GM21786 (cell line): ENCODE data around the gene NEU1.
"Not testable (repeated sequence)": the region's sequence is repeated elsewhere in the genome, so short reads cannot be mapped to it uniquely, and the experiment has no call there.

ENCODE experiments used
- ATAC-seq: cut with Tn5 transposase; IDR thresholded peaks from one replicate; pipeline ENCODE4 v1.9.1; 2021; ENCODE audit not compliant: unreplicated experiment

NEU1 gene

DNA sequence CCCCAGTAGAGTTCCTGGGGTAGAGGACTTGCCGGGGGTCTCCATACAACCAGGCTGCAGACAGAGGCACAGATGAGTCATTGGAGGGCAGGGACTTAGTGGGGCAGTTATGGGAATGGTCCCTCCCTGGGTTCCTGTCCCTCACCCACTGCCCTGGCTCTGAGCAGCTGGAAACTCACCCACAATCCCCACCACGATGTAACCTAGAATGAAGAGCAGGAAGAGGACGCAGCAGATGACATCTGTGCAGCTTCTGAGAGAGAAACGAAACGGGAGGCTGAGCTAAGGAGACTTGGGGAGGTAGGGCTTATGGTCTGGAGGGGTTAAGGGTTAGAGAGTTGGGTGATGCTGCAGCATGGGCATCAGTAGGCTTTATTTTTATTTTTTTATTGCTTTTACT, 13.3 kb upstream of the NEU1 start:
- no peak for ATAC-seq

DNA sequence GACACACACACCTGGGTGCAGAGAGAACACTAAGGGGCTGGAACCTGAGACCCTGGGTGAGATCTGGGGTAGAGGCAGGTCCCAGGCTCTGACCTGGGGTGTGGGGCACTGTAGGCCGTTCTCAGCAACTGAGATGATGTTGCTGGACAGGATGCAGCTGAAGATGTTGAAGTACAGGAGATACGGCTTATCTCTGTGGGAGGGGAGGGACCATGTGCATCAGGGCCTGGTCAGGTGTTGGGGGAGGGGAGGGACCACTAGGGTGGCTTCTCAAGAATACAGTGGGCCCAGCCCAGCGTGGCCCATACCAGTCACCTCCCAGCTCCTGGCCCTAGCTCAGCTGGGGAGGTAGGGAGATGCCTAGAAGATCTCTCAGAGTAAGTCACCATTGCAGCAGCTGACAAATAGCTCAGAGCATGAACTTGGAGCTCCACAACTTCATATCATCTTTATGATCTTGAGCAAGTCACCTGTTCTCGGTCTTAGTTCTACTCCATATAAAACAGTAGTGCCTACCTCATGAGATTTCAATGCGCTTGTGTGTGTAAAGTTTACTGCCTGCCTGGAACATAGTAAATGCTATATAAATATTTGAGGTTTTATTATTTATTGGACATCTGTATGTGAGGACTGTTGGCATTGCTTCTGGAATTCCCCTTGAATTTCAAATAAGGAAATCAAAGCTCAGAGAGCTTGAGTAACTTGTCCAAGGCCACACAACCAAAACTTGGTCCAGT, 12.4 kb upstream of the NEU1 start:
- ATAC-seq, result no peak

DNA sequence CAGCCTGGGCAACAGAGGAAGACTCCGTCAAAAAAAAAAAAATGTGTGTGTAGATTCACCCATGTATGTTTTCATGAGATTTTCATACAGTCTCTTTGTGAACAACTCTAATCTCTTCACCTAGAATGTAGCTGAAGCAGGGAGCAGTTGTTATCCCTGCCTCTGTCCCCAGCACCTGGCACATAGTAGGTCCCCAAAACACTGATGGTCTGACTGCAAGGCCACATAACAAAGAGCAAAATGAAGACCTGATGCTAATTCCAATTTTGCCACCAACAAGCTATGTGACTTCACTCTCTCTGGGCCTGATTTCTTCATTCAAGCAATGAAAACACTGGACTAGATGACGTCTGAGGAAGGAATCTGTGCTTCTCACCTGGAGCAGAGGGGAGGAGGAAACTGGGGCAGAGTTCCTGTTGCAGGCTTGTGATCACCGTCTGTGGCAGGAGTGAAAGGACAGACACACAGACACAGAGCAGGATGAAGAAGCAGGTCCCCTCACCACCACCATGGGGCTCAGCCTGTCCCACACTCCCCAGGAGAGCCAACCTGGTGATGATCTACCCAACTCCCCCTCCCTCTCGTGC, 11.6 kb upstream of the NEU1 start:
- no peak for ATAC-seq

DNA sequence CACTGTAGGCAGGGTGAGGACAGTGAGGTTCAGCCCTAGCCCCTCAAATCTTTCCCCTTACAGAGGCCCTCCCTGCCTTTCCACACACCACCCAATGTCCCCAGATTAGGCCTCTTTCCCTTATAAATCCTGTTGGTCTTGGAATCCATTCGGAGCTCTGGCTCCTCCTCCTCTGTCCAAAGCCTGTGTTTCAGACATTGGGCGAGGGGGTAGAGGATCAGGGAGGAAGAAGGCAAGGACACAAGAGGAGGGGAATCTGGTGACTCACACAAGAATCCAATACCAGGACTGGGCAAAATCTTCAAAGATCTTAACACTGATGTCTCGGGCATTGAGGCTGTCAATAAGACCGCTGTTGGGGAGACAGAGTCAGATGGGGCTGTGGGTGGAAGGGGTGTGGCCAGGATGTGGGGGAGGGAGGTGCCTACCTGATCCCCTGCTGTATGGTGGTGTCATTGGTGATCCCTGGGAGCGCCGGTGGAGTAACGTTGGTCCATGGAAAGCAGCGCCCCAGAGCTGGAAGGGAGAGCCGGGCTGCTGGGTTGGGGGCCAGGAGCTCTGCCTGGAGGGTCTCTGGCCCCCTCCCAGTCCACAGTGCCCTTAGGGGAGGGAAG, 8.5 kb upstream of the NEU1 start:
- ATAC-seq, result no peak

DNA sequence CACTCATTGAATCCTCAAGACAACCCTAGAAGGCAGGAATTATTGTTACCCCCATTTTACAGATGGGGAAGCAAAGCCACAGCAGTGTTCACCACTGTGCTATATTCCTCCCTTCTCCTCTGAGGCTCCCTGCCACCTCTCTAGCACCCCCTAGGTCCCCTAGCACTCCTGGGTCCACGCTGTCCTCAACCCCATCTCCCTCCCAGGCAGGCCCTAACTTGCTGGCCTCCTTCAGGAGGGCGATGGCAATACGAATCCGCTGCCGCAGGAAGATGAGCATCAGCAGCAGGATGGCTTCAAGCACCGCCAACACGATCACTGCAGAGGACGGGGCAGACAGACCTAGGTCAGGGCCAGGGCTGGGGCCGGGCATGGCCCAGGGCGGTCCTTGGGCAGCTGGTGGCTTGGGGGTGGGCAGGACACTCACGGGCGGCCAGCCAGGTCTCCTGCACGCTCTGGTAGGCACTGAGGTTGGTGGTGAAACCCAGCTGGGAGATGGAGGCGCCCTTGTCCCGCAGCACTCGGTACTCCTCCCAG, 7.8 kb upstream of the NEU1 start:
- ATAC-seq, result no peak

DNA sequence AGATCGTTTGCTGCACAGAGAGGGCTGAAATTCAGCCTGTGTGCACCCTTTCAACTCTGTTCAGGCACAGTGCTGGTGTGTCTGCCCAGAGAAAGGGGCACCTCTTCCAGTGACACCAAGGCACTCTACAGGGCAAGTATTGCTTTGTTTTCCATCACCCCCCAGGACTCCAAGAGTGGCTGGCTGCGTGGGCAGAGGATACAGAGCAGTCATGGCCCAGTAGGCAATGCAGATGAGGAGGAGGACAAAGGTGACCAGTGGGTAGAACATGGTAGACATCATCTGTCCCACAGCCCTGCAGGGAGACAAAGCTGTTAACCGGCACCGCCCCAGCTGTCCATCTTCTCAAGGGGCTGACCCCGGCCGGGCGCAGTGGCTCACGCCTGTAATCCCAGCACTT, 6.7 kb upstream of the NEU1 start:
- ATAC-seq, result no peak

DNA sequence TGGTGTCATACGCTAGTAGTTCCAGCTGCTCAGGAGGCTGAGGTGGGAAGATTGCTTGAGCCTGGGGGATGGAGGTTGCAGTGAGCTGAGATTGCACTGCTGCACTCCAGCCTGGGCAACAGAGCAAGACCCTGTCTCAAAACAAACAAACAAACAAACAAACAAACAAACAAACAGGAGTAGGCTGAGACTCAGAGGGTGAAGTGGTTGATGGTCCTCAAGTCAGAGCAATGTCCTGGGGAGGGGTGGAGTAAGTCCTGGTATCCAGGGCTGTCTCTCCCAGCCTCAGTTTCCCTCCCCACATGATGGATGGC, 6.0 kb upstream of the NEU1 start:
- ATAC-seq, result not testable (repeated sequence)

DNA sequence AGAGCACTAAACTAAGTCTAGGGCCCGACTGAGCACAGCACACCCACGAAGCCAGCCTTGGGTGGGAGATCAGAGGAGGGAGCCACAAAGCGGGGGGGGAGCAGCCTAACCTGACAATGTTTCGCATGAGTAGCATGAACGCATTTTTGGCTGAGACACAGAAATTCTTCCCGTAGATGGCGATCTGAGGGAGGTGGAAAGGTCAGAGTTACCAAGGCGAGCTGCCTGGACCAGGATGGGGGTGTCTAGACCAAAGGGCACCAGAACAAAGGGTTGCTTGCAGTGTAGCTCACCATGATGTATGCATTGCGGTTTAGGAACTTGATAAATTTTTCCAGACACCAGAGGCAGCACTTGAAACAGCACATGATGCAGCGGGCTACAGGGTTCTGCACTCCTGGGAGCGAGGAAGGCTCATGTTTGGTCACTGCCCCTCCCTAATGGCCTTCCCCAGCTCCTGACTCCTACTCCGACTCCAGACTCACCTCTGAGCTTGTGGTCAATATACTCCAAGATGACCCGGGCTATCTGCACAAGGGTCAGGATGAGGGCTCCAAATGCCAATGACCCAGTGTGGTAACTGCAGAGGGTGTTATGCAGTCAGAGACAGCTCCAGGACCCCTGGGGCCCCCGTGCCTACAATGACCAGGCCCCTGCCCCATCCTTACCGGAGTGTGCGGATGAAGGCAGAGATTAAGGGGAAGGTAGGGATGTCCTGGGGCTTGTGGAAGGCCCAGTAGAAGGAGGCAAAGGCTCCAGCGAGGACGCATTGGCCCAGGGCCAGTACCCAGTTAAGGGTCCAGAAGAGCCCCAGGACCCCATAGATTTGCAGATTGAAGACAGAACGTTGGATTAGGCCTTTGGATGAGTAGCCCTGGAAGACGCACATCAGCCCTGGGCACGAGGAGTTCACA, 2.8 kb upstream of the NEU1 start:
- no peak for ATAC-seq

DNA sequence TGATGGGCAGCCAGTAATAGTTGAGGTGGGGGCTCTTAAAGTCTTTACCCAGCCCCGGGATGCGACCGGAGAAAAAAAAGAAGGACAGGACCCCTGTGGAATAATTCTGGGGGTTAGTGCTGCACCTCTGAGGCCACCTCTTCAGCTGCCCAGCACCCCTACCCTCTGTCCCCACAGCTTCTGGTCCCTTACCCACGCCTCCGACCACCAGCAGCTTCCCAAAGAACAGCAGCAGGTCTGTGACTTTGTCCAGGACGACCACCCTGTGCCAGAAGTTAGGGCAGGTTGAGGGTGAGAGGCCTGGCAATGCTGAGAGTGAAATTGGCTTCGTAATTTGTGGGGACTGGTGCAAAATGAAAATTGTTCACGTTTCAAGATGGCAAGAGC, 2.2 kb upstream of the NEU1 start:
- ATAC-seq, result no peak

DNA sequence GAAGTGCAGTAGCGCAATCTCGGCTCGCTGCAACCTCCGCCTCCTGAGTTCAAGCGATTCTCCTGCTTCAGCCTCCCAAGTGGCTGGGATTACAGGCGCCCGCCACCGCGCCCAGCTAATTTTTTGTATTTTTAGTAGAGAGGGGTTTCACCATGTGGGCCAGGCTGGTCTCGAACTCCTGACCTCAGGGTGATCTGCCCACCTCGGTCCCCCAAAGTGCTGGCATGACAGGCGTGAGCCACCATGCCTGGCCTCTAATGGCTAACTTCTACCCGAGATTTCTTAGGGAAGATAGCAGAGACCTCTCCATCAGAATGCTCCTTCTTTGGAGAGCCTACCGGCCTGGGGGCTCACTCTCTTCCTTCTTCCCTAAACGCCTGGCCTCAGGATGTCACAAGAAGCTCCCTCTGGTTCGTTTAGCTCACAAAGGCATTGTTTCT, 1.5 kb upstream of the NEU1 start:
- ATAC-seq, result not testable (repeated sequence)

DNA sequence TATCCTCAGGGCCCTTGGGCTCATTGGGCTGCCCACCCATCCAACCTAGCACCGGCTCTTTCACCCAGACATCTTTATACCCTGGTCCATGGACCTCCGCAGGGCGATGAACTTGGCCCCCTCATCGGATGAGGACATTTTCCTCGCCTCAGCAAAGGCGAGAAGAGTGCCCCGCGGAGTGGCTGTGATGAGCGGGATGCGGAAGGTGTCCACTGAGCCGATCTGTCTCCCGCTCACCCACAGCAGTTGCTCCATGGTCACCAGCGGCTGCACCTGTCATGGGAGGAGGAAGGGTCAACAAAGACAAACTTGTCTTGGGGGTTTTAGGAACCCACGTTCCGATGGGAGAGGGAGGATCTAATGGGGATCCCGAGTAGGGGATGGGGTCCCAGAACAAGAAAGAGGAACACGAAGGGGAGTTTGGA, 690 bp downstream of the NEU1 start:
- no peak for ATAC-seq

DNA sequence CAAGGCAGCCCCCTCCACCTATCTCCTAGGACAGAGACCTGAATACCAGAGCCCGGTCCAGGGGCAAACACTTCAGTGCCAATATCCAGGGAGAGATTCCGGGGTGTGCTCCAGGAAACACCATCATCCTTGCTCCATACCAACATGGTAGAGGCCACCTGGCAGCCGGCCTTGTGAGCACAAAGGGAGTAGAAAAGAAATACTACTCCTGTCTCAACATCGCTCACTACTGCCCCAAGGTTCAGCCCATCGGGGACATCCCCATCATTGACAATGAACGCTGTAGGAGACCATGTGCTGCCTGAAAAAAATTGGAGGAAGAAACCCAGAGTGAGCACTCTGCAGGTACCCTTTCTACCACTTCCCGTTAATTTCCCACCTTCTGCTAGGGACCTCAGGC, 1.5 kb downstream of the NEU1 start:
- ATAC-seq, result no peak

DNA sequence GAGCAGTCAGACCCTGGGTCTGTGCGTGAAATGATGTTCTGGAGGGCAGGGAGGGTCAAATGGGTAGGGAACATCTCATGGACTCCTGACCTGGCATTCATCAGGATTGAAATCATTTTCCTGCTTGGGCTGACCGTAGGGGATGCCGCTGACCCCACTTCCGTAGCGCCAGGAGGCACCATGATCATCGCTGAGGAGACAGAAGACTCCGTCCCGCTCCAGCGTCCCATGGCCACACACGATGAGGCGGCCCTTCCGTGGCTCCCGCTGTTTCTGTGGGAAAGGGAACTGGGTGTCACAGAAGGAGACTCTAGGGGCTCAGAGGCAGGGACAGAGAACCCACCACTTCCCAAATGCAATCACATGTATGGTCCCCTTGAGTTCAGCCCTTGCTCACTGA, 2.3 kb downstream of the NEU1 start:
- ATAC-seq, result no peak

DNA sequence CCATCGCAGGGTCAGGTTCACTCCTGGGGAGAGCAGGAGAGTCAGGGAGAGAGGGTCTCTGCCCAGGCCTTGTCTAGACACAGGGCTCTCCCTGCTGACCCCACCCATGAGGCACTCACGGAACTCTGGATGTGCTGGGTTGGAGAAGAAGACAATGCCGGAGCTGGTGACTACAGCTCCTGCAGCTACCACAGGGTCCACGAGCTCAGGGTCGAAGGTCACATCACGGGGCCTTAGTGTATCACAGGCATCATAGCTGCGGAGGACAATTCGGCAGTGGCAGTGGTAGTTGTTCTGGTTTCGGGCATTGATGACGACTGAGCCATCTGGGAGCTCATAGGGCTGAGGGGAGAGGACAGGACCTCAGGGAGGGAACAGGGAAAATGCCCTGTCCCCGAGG, 2.7 kb downstream of the NEU1 start:
- no peak for ATAC-seq

DNA sequence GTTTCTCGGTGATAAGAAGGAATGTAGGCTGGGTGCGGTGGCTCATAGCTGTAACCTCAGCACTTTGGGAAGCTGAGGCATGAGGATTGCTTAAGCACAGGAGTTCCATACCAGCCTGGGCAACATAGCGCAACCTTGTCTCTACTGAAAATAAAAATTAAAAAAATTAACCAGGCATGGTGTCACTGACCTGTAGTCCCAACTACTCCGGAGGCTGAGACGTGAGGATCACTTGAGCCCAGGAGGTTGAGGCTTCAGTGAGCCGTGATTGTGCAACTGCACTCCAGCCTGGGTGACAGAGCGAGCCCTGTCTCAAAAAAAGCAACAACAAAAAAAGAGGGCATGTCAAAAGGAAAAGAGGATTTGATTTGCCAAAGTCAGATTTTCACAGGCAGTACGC, 3.9 kb downstream of the NEU1 start:
- ATAC-seq, result no peak

DNA sequence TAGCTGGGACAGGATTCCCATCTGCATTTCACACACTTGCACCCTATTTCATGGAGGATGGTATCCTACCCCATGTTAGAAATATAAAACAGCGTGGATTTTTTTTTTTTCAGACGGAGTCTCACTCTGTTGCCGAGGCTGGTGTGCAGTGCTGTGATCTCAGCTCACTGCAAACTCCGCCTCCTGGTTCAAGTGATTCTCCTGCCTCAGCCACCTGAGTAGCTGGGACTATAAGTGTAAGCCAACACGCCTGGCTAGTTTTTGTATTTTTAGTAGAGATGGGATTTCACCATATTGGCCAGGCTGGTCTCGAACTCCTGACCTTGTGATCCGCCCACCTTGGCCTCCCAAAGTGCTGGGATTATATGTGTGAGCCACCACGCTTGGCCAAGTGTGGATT, 4.8 kb downstream of the NEU1 start:
- not testable (repeated sequence) for ATAC-seq

DNA sequence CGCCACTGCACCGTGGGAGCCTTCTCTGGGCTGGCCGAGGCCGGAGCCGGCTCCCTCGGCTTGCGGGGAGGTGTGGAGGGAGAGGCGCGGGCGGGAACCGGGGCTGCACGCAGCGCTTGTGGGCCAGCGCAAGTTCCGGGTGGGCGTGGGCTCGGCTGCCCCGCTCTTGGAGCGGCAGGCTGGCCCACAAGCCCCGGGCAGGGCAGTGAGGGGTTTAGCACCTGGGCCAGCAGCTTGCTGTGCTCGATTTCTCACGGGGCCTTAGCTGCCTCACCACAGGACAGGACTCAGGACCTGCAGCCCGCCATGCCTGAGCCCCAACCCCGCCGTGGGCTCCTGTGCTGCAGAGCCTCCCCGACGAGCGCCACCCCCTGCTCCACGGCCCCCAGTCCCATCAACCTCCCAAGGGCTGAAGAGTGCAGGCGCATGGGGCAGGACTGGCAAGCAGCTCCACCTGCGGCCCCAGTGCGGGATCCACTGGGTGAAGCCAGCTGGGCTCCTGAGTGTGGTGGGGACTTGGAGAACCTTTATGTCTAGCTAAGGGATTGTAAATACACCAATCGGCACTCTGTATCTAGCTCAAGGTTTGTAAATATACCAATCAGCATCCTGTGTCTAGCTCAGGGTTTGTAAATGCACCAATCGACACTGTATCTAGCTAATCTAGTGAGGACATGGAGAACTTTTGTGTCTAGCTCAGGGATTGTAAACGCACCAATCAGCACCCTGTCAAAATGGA, 10.5 kb downstream of the NEU1 start:
- ATAC-seq, result not testable (repeated sequence)

DNA sequence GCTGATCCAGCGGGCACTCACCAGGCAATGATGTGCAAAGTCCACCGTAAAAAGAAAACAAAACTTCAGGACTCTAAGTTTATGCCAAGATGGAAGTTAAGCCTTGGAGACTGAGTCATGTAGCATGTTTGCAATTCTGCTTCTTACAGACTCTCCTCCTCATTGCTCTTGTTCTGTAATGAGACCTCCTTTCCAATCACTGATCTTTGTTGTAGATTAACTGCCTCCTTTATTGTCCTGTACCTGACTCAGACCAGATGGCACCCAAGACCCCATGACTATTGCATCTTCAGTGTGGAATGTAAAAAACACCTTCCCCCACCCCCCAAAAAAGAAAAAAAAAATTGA, 11.2 kb downstream of the NEU1 start:
- no peak for ATAC-seq

DNA sequence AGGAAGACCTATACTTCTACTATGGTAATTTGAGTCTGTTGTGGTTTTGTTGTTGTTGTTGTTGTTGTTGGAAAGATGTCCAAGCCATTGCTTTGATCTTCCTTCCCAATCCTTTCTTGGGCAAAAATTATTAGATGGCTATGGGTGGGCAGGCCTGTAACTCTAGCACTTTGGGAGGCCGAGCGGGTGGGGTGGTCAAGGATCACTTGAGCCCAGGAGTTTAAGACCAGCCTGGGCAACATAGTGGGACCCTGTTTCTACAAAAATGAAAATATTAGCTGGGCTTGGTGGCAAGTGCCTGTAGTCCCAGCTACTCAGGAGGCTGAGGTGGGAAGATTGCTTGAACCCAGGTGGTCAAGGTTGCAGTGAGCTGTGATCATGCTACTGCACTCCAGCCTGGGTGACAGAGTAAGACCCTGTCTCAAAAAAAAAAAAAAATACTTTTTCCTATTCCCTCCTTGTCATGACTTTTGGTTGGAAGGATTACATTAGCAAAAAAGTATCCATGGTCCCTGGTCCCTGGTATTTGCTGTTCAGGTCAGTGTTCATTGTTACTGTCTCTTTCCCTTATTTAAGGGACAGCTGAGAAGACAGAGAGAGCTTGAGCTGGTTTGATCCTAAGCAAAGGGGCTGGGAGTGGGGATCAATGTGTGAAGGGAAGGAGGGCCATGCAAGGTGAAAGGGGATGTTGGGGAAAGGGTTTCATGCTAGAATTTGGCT, 11.7 kb downstream of the NEU1 start:
- no peak for ATAC-seq

DNA sequence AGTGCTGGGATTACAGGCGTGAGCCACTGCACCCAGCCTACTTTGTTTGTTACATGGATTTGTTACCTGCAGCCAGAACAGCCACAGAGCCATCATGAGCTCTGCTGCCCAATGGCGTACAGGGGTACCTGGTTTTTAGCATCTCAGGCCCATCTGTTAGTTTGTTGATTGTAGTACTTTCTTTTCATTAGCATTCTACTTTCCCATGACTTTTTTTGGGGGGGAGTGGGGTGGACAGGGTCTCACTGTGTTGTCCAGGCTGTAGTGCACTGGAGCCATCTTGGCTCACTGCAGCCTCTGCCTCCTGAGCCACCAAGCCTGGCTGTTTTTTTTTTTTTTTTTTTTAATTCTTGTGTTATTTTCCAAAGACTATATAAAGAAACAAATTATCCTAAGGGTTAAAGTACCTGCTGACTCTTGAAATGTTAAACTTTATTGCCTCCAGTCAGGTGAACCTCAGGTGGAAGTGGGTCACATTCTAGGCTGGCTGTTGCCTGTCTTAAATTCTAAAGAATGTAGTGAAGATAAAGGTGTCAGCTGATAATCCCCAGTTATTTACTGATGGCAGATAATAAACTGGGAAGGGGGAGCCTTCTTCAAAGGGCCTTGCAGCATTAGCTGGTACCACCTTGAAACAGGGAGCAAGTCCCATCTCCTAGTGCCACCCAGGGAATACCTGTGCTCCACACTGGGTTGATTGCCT, 15.2 kb downstream of the NEU1 start:
- ATAC-seq, result no peak
